HepG2 (cell line): ENCODE data around the gene NTN3. TPM values are rescaled to one million over a fixed set of nuclear protein-coding genes. Genes with fewer than 3 reads are reported as not detected.

Experiments used
- AKAP8 ChIP-seq: sonication (generic); formaldehyde crosslinking; IDR thresholded peaks from 2 replicates; pipeline ENCODE4 v1.5.1; 2020; ENCODE audit warnings: mild to moderate bottlenecking, missing genetic modification reagents
- ARNT2 ChIP-seq: sonication (generic); formaldehyde crosslinking; IDR thresholded peaks from 2 replicates; pipeline ENCODE4 v1.8.0; 2022; ENCODE audit warnings: mild to moderate bottlenecking, low read depth, missing genetic modification reagents, moderate library complexity
- BCL6 ChIP-seq: IDR thresholded peaks from 2 replicates; pipeline ENCODE4 v1.6.1; 2016; ENCODE audit warnings: missing genetic modification reagents, missing compliant biosample characterization
- MEIS1 ChIP-seq: sonication (generic); formaldehyde crosslinking; IDR thresholded peaks from 2 replicates; pipeline ENCODE4 v1.9.0; 2021; ENCODE audit warnings: mild to moderate bottlenecking, missing genetic modification reagents, moderate library complexity, borderline replicate concordance
- MLLT10 ChIP-seq: sonication (generic); formaldehyde crosslinking; IDR thresholded peaks from 2 replicates; pipeline ENCODE4 v1.4.0; 2020; ENCODE audit warnings: missing genetic modification reagents
- NFKB2 ChIP-seq: sonication (generic); formaldehyde crosslinking; IDR thresholded peaks from 2 replicates; pipeline ENCODE4 v1.4.0; 2020; ENCODE audit warnings: missing genetic modification reagents, borderline replicate concordance
- SAFB2 ChIP-seq: sonication (generic); formaldehyde crosslinking; IDR thresholded peaks from 2 replicates; pipeline ENCODE4 v1.5.1; 2020; ENCODE audit warnings: missing genetic modification reagents, low read depth, mild to moderate bottlenecking, borderline replicate concordance
- SNAI1 ChIP-seq: sonication (generic); formaldehyde crosslinking; IDR thresholded peaks from 2 replicates; pipeline ENCODE4 v1.5.0; 2020; ENCODE audit warnings: mild to moderate bottlenecking, missing genetic modification reagents, borderline replicate concordance
- SP4 ChIP-seq: sonication (generic); formaldehyde crosslinking; IDR thresholded peaks from 2 replicates; pipeline ENCODE4 v1.8.1; 2023; ENCODE audit warnings: mild to moderate bottlenecking, missing genetic modification reagents
- ZNF468 ChIP-seq: sonication (generic); formaldehyde crosslinking; IDR thresholded peaks from 2 replicates; pipeline ENCODE4 v1.8.0; 2022; ENCODE audit warnings: mild to moderate bottlenecking, moderate library complexity, missing genetic modification reagents
- ZNF598 ChIP-seq: sonication (generic); formaldehyde crosslinking; IDR thresholded peaks from 2 replicates; pipeline ENCODE4 v1.5.1; 2020; ENCODE audit warnings: mild to moderate bottlenecking, missing genetic modification reagents, borderline replicate concordance
- ZNF629 ChIP-seq: sonication (generic); formaldehyde crosslinking; conservative IDR thresholded peaks from 2 replicates; pipeline ENCODE4 v1.5.0; 2020; ENCODE audit warnings: missing genetic modification reagents
- polyA plus RNA-seq, 8 experiments: library from polyadenylated mRNA; depleted of rRNA in 3 of 8; stranded (reverse) in 7 of 8; unstranded in 1 of 8; fragments of >200 nt; fragmentation: Illumina TruSeq in 4 of 8; extraction: Trizol in 4 of 8; gene quantifications; 2 replicates each; pipeline versions ENCODE4 v1.2.1 to v1.2.3, GENCODE V29; 2011 to 2016; ENCODE audit warnings: low read depth in 4 of 8, missing spikeins in 1 of 8, mixed read lengths in 1 of 8; ENCODE audit not compliant: insufficient read depth in 1 of 8
- total RNA-seq, 5 experiments: library from RNA; depleted of rRNA; stranded (reverse); fragments of >200 nt; fragmentation: Illumina TruSeq; extraction: Trizol; gene quantifications; 2 replicates each; pipeline ENCODE4 v1.2.3, GENCODE V29; 2016; ENCODE audit warnings: low read depth in 1 of 5
- TF ChIP-seq, protein P1 (sequence below): sonication (generic); formaldehyde crosslinking; IDR thresholded peaks from 2 replicates; pipeline ENCODE4; 2020; ENCODE audit warnings: missing genetic modification reagents, mild to moderate bottlenecking, borderline replicate concordance
- TF ChIP-seq, protein P2 (sequence below): sonication (generic); formaldehyde crosslinking; IDR thresholded peaks from 2 replicates; pipeline ENCODE4 v1.9.0; 2021; ENCODE audit warnings: missing genetic modification reagents, mild to moderate bottlenecking, borderline replicate concordance
- TF ChIP-seq, protein P3 (sequence below): sonication (generic); formaldehyde crosslinking; IDR thresholded peaks from 2 replicates; pipeline ENCODE4 v1.5.0; 2020; ENCODE audit warnings: missing genetic modification reagents, mild to moderate bottlenecking, borderline replicate concordance
- TF ChIP-seq, protein P4 (sequence below): IDR thresholded peaks from 2 replicates; pipeline ENCODE4 v1.6.1; 2012; ENCODE audit warnings: low read length, improper control_type of control experiment
- TF ChIP-seq, protein P5 (sequence below): sonication (generic); formaldehyde crosslinking; IDR thresholded peaks from 2 replicates; pipeline ENCODE4 v1.5.1; 2020; ENCODE audit warnings: mild to moderate bottlenecking, missing genetic modification reagents, borderline replicate concordance

Gene NTN3
- total and polyA plus RNA-seq, 2 of the 13 experiments (the other 11 are each of a cell fraction or from before 2014, with no cell fraction given): 0.09 to 0.20 TPM

DNA sequence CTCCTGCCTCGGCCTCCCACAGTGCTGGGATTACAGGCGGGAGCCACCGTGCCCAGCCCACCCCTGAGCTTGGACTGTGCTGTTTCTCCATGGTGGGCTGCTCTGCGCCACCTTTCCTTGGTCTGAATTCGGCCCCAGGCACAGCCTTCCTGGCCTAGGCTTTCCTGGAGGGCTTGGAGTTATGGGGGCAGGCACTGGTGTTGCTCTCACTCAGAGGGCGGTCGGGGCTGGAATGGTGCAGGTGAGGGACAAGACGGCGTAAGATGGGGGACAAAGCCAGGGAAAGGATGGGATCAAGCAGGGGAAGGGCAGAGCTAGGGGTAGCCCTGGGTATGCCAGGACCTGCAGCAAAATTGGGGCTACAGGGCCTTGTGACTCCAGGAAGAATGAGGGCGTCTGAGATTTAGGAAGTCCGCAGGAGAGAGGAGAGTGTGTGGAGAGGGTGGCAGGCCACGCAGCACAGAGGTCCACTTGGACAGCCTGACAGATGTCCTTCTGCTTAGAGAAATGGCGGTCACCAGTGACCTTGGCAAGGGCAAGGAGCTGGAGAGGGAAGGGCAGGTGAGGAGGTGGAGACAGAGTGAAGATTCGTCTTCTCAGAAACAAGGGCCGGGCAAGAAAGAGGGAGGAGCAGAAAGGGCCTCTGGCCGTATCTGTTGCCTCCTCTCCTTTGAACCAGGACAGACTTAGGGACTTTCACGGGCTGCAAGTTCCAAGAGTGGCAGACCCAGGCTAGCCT, 41.1 kb downstream of the NTN3 start (continued):
- TF ChIP-seq MEIS1 (CRISPR knock-in tag) (0 out of 2 replicates have a peak, but pooled peaks have one; percentile 9), ZNF629 (no peak), BCL6 (CRISPR knock-in tag) (no peak), SAFB2 (CRISPR knock-in tag) (no peak), MLLT10 (CRISPR knock-in tag) (no peak), SNAI1 (CRISPR knock-in tag) (no peak), AKAP8 (CRISPR knock-in tag) (0 out of 2 replicates have a peak, but pooled peaks have one; percentile 7), SP4 (CRISPR knock-in tag) (0 out of 2 replicates have a peak, but pooled peaks have one; percentile 9), NFKB2 (CRISPR knock-in tag) (no peak), ZNF468 (CRISPR knock-in tag) (no peak), ZNF598 (no peak), ARNT2 (CRISPR knock-in tag) (no peak)
- TF ChIP-seq, protein P1, sequence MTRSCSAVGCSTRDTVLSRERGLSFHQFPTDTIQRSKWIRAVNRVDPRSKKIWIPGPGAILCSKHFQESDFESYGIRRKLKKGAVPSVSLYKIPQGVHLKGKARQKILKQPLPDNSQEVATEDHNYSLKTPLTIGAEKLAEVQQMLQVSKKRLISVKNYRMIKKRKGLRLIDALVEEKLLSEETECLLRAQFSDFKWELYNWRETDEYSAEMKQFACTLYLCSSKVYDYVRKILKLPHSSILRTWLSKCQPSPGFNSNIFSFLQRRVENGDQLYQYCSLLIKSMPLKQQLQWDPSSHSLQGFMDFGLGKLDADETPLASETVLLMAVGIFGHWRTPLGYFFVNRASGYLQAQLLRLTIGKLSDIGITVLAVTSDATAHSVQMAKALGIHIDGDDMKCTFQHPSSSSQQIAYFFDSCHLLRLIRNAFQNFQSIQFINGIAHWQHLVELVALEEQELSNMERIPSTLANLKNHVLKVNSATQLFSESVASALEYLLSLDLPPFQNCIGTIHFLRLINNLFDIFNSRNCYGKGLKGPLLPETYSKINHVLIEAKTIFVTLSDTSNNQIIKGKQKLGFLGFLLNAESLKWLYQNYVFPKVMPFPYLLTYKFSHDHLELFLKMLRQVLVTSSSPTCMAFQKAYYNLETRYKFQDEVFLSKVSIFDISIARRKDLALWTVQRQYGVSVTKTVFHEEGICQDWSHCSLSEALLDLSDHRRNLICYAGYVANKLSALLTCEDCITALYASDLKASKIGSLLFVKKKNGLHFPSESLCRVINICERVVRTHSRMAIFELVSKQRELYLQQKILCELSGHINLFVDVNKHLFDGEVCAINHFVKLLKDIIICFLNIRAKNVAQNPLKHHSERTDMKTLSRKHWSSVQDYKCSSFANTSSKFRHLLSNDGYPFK (CRISPR knock-in tag): no peak
- TF ChIP-seq, protein P2, sequence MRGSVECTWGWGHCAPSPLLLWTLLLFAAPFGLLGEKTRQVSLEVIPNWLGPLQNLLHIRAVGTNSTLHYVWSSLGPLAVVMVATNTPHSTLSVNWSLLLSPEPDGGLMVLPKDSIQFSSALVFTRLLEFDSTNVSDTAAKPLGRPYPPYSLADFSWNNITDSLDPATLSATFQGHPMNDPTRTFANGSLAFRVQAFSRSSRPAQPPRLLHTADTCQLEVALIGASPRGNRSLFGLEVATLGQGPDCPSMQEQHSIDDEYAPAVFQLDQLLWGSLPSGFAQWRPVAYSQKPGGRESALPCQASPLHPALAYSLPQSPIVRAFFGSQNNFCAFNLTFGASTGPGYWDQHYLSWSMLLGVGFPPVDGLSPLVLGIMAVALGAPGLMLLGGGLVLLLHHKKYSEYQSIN (CRISPR knock-in tag): no peak
- TF ChIP-seq, protein P3, sequence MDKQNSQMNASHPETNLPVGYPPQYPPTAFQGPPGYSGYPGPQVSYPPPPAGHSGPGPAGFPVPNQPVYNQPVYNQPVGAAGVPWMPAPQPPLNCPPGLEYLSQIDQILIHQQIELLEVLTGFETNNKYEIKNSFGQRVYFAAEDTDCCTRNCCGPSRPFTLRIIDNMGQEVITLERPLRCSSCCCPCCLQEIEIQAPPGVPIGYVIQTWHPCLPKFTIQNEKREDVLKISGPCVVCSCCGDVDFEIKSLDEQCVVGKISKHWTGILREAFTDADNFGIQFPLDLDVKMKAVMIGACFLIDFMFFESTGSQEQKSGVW (CRISPR knock-in tag): no peak
- TF ChIP-seq, protein P4, sequence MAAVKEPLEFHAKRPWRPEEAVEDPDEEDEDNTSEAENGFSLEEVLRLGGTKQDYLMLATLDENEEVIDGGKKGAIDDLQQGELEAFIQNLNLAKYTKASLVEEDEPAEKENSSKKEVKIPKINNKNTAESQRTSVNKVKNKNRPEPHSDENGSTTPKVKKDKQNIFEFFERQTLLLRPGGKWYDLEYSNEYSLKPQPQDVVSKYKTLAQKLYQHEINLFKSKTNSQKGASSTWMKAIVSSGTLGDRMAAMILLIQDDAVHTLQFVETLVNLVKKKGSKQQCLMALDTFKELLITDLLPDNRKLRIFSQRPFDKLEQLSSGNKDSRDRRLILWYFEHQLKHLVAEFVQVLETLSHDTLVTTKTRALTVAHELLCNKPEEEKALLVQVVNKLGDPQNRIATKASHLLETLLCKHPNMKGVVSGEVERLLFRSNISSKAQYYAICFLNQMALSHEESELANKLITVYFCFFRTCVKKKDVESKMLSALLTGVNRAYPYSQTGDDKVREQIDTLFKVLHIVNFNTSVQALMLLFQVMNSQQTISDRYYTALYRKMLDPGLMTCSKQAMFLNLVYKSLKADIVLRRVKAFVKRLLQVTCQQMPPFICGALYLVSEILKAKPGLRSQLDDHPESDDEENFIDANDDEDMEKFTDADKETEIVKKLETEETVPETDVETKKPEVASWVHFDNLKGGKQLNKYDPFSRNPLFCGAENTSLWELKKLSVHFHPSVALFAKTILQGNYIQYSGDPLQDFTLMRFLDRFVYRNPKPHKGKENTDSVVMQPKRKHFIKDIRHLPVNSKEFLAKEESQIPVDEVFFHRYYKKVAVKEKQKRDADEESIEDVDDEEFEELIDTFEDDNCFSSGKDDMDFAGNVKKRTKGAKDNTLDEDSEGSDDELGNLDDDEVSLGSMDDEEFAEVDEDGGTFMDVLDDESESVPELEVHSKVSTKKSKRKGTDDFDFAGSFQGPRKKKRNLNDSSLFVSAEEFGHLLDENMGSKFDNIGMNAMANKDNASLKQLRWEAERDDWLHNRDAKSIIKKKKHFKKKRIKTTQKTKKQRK: no peak
- TF ChIP-seq, protein P5, sequence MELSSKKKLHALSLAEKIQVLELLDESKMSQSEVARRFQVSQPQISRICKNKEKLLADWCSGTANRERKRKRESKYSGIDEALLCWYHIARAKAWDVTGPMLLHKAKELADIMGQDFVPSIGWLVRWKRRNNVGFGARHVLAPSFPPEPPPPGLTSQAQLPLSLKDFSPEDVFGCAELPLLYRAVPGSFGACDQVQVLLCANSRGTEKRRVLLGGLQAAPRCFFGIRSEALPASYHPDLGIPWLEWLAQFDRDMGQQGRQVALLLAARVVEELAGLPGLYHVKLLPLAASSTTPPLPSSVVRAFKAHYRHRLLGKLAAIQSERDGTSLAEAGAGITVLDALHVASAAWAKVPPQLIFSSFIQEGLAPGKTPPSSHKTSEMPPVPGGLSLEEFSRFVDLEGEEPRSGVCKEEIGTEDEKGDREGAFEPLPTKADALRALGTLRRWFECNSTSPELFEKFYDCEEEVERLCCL (CRISPR knock-in tag): no peak
